Peyer's patch (tissue), 4 donors: Measurements from ENCODE around the gene CHID1.

Source experiments
- POLR2A ChIP-seq, 2 donors: fragments of 450-650 bp; IDR thresholded peaks; one replicate each; pipeline ENCODE4 v1.5.1; 2017; ENCODE audit warnings: antibody characterized with exemption in 2 of 2, mild to moderate bottlenecking in 2 of 2, moderate library complexity in 2 of 2
- TF ChIP-seq, protein P1 (sequence below), 6 experiments: fragments of 450-650 bp in 4 of 6; fragments of 200-600 bp in 2 of 6; sonication (generic) in 1 of 6; IDR thresholded peaks; one replicate each; pipeline ENCODE4 v1.5.1; 2017 to 2019; ENCODE audit warnings: antibody characterized with exemption in 6 of 6, mild to moderate bottlenecking in 3 of 6, moderate library complexity in 1 of 6

GRCh38 chr11:917426-917825, 6.8 kb upstream of the CHID1 start:
- no peak for TF ChIP-seq POLR2A (IDR thresholded peaks at IDR 0.05)
- TF ChIP-seq, protein P1, sequence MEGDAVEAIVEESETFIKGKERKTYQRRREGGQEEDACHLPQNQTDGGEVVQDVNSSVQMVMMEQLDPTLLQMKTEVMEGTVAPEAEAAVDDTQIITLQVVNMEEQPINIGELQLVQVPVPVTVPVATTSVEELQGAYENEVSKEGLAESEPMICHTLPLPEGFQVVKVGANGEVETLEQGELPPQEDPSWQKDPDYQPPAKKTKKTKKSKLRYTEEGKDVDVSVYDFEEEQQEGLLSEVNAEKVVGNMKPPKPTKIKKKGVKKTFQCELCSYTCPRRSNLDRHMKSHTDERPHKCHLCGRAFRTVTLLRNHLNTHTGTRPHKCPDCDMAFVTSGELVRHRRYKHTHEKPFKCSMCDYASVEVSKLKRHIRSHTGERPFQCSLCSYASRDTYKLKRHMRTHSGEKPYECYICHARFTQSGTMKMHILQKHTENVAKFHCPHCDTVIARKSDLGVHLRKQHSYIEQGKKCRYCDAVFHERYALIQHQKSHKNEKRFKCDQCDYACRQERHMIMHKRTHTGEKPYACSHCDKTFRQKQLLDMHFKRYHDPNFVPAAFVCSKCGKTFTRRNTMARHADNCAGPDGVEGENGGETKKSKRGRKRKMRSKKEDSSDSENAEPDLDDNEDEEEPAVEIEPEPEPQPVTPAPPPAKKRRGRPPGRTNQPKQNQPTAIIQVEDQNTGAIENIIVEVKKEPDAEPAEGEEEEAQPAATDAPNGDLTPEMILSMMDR (IDR thresholded peaks at IDR 0.05) = no peak
